ENCODE measurements around the gene CHST11.

CHST11 gene

GRCh38 chr12:104761091-104761490 lies 304.3 kb downstream of the CHST11 start:
- no peak overlapping the region for H3K27ac ChIP-seq (ENCODE audit: low read depth, low read length)
- H3K4me3 ChIP-seq (ENCODE audit: insufficient read depth, low read length, poor library complexity, severe bottlenecking), result no peak overlapping the region
- no peak for TF ChIP-seq EZH2phosphoT487 (conservative IDR thresholded peaks at IDR 0.05; ENCODE audit: low read length)
- no peak for TF ChIP-seq CTCF (IDR thresholded peaks at IDR 0.05; ENCODE audit: insufficient read depth, low read length, poor library complexity, severe bottlenecking)
- no peak overlapping the region for H3K9ac ChIP-seq (ENCODE audit: low read length)
- H3K27me3 ChIP-seq (ENCODE audit: low read length), result no peaks in the 10 kb centered on the region
- no peaks in the 10 kb centered on the region for H3K9me3 ChIP-seq (ENCODE audit: insufficient read depth, low read length)
- H3K9me2 ChIP-seq (replicated peaks; ENCODE audit: insufficient read depth, low read length), result no peaks in the 10 kb centered on the region
- H3F3A ChIP-seq (ENCODE audit: insufficient read depth), result no peaks in the 10 kb centered on the region
- H3K4me2 ChIP-seq (ENCODE audit: low read depth, low read length, poor library complexity, severe bottlenecking), result no peak overlapping the region
- no peak overlapping the region for H2AFZ ChIP-seq (ENCODE audit: low read depth, low read length, severe bottlenecking)
- H4K20me1 ChIP-seq (ENCODE audit: low read depth, low read length), result no peaks in the 10 kb centered on the region
- H3K36me3 ChIP-seq (ENCODE audit: low read length), result no peaks in the 10 kb centered on the region
- no peaks in the 10 kb centered on the region for H3K79me2 ChIP-seq (ENCODE audit: insufficient read depth, low read length)

GRCh38 chr12:104761611-104762010 lies 304.9 kb downstream of the CHST11 start:
- no peaks in the 10 kb centered on the region for H3K9me2 ChIP-seq (replicated peaks; ENCODE audit: insufficient read depth, low read length)
- no peak overlapping the region for H3K4me3 ChIP-seq (ENCODE audit: insufficient read depth, low read length, poor library complexity, severe bottlenecking)
- no peaks in the 10 kb centered on the region for H3K36me3 ChIP-seq (ENCODE audit: low read length)
- no peak overlapping the region for H3K27ac ChIP-seq (ENCODE audit: low read depth, low read length)
- no peaks in the 10 kb centered on the region for H3K79me2 ChIP-seq (ENCODE audit: insufficient read depth, low read length)
- TF ChIP-seq EZH2phosphoT487 (conservative IDR thresholded peaks at IDR 0.05; ENCODE audit: low read length) (no peak), CTCF (IDR thresholded peaks at IDR 0.05; ENCODE audit: insufficient read depth, low read length, poor library complexity, severe bottlenecking) (no peak)
- no peaks in the 10 kb centered on the region for H3K27me3 ChIP-seq (ENCODE audit: low read length)
- H4K20me1 ChIP-seq (ENCODE audit: low read depth, low read length), result no peaks in the 10 kb centered on the region
- H2AFZ ChIP-seq (ENCODE audit: low read depth, low read length, severe bottlenecking), result no peak overlapping the region
- no peaks in the 10 kb centered on the region for H3F3A ChIP-seq (ENCODE audit: insufficient read depth)
- H3K9ac ChIP-seq (ENCODE audit: low read length), result no peak overlapping the region
- H3K9me3 ChIP-seq (ENCODE audit: insufficient read depth, low read length), result no peaks in the 10 kb centered on the region
- H3K4me2 ChIP-seq (ENCODE audit: low read depth, low read length, poor library complexity, severe bottlenecking), result no peak overlapping the region

GRCh38 chr12:104763168-104763805 lies 306.5 kb downstream of the CHST11 start:
- H3F3A ChIP-seq (ENCODE audit: insufficient read depth), result no peaks in the 10 kb centered on the region
- H3K79me2 ChIP-seq (ENCODE audit: insufficient read depth, low read length), result no peaks in the 10 kb centered on the region
- no peak overlapping the region for H2AFZ ChIP-seq (ENCODE audit: low read depth, low read length, severe bottlenecking)
- H4K20me1 ChIP-seq (ENCODE audit: low read depth, low read length), result no peaks in the 10 kb centered on the region
- H3K27ac ChIP-seq (ENCODE audit: low read depth, low read length), result no peak overlapping the region
- H3K27me3 ChIP-seq (ENCODE audit: low read length), result no peaks in the 10 kb centered on the region
- no peaks in the 10 kb centered on the region for H3K36me3 ChIP-seq (ENCODE audit: low read length)
- H3K9ac ChIP-seq (ENCODE audit: low read length), result no peak overlapping the region
- no peak overlapping the region for H3K4me3 ChIP-seq (ENCODE audit: insufficient read depth, low read length, poor library complexity, severe bottlenecking)
- H3K9me3 ChIP-seq (ENCODE audit: insufficient read depth, low read length), result no peaks in the 10 kb centered on the region
- no peak overlapping the region for H3K4me2 ChIP-seq (ENCODE audit: low read depth, low read length, poor library complexity, severe bottlenecking)
- H3K9me2 ChIP-seq (replicated peaks; ENCODE audit: insufficient read depth, low read length), result no peaks in the 10 kb centered on the region
- TF ChIP-seq CTCF (IDR thresholded peaks at IDR 0.05; ENCODE audit: insufficient read depth, low read length, poor library complexity, severe bottlenecking), result no peak
- no peak for TF ChIP-seq EZH2phosphoT487 (conservative IDR thresholded peaks at IDR 0.05; ENCODE audit: low read length)
